Measurements from ENCODE around the gene HECA. TPM values are rescaled to one million over a fixed set of nuclear protein-coding genes. Genes with fewer than 3 reads are reported as not detected.
"Not testable (repeated sequence)": the region's sequence is repeated elsewhere in the genome, so short reads cannot be mapped to it uniquely, and the experiment has no call there.

The HECA gene
- total and polyA plus RNA-seq, 5 experiments from 2014 or later = 4.6 to 159 (median 8.5) TPM

- POLR2A ChIA-PET = no interaction called here
- peaks cover 0 to 55% (median 39%) of the 10 kb centered on the region in 3 donors for H3K36me3 Mint-ChIP-seq
- peak overlapping the region in 8 of 10 donors; percentile 28 to 75 (median 54) for H3K27ac Mint-ChIP-seq
- peaks cover 0 to 4% (median 0%) of the 10 kb centered on the region in 9 donors for H3K9me3 Mint-ChIP-seq
- ATAC-seq (no peak), DNase-seq (no peak)
- H3K27me3 Mint-ChIP-seq = no peaks in the 10 kb centered on the region
- H3K4me3 Mint-ChIP-seq = no peak overlapping the region
- peaks cover 16 to 63% (median 56%) of the 10 kb centered on the region in 4 donors for H3K4me1 Mint-ChIP-seq
Observed at GRCh38 chr6:139184047-139184446, 49.2 kb downstream of the HECA start.

DNA sequence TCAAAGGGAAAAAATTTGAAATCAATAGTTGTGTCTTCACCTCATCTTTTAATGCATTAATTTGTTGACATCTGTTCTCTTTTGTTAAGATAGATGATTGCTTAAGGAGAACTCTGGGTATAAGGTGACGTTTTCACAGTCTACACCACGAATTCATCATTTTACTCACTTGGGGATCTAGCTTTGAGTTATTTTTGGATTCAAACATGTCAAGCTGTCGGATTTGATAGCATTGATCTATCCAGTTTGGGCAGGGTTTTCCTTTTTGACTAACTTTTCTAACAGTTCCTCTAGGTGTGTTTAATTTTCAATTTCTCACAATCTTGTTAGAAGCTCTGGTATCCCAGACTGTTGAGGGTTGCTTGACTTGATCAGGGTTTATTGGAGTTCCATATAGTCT lies 49.6 kb downstream of the HECA start:
- ATAC-seq = no peak
- Mint-ChIP-seq H3K4me3 (no peak overlapping the region), H3K27me3 (no peaks in the 10 kb centered on the region), H3K36me3 (peaks cover 0 to 51% (median 36%) of the 10 kb centered on the region in 3 donors), H3K4me1 (peaks cover 14 to 59% (median 55%) of the 10 kb centered on the region in 4 donors), H3K27ac (peak overlapping the region in 9 of 10 donors; percentile 28 to 75 (median 54)), H3K9me3 (peaks cover 0 to 4% (median 0%) of the 10 kb centered on the region in 9 donors)
- POLR2A ChIA-PET = no interaction called here
- DNase-seq = no peak

- H3K27me3 Mint-ChIP-seq = no peaks in the 10 kb centered on the region
- H3K9me3 Mint-ChIP-seq = peaks cover 0 to 4% (median 0%) of the 10 kb centered on the region in 9 donors
- no peak for DNase-seq
- H3K27ac Mint-ChIP-seq = peak overlapping the region in 7 of 10 donors; percentile 12 to 59 (median 38)
- peak overlapping the region in 1 of 10 donors; percentile 3 for H3K4me3 Mint-ChIP-seq
- ATAC-seq = no peak
- peaks cover 0 to 34% (median 20%) of the 10 kb centered on the region in 3 donors for H3K36me3 Mint-ChIP-seq
- peaks cover 9 to 47% (median 44%) of the 10 kb centered on the region in 4 donors for H3K4me1 Mint-ChIP-seq
- POLR2A ChIA-PET = interaction anchor here (1.2 kb wide), 1 partner anchor 188 kb away, joined by 3 read pairs; the partner anchor contains the start of gene CITED2
Observed at GRCh38 chr6:139186242-139186641, 51.4 kb downstream of the HECA start.

DNA sequence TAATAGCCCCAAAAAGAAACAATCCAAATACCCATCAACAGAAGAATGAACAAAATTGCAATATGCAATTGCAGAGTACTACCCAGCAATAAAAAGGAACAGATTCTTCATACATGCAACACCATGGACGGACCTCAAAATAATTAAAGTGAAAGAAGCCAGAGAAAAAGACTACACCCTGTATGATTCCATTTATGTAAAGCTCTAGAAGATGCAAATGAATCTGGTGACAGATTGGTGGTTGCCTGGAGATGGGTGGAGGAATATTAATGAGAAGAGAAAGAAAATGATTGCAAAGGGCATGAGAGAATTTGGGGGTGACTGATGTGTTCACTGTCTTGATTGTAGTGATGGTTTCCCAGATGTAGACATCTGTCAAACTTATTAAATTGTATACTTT lies 51.8 kb downstream of the HECA start:
- Mint-ChIP-seq H3K36me3 (peaks cover 0 to 30% (median 18%) of the 10 kb centered on the region in 3 donors), H3K27ac (peak overlapping the region in 8 of 10 donors; percentile 1 to 56 (median 18)), H3K27me3 (no peaks in the 10 kb centered on the region), H3K9me3 (peaks cover 0 to 4% (median 0%) of the 10 kb centered on the region in 9 donors), H3K4me1 (peaks cover 10 to 45% (median 43%) of the 10 kb centered on the region in 4 donors), H3K4me3 (no peak overlapping the region)
- POLR2A ChIA-PET = interaction anchor here (1.2 kb wide), 1 partner anchor 188 kb away, joined by 3 read pairs; the partner anchor contains the start of gene CITED2
- ATAC-seq = no peak
- DNase-seq = no peak

DNA sequence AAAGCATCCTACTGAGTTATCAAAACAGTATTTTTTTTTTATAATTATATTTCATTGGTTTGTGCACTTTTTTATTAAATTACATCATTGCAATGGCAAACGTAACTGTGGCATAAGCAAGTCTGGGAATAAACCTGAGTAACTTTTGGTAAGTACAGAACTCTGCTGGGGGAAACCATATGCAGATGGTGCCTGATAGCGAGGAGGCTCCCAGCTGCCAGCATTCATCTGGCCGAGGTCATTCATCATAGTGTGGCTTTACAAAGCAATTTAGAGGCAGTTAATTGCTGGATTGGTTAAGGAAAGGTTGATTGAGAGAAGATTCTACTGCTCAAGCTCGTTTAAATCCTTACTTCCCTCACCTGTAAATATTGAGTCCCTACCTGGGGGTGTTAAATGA lies 52.6 kb downstream of the HECA start:
- Mint-ChIP-seq H3K4me1 (peaks cover 11 to 45% (median 41%) of the 10 kb centered on the region in 4 donors), H3K27ac (peak overlapping the region in 3 of 10 donors; percentile 20 to 80 (median 31)), H3K27me3 (no peaks in the 10 kb centered on the region), H3K9me3 (peaks cover 0 to 4% (median 0%) of the 10 kb centered on the region in 9 donors), H3K4me3 (no peak overlapping the region), H3K36me3 (peaks cover 0 to 22% (median 10%) of the 10 kb centered on the region in 3 donors)
- DNase-seq (no peak), ATAC-seq (no peak)
- POLR2A ChIA-PET = interaction anchor here (0.5 to 0.9 kb wide), 2 partner anchors 12 to 50 kb away, joined by 4 read pairs; no protein-coding TSS in a partner anchor

DNA sequence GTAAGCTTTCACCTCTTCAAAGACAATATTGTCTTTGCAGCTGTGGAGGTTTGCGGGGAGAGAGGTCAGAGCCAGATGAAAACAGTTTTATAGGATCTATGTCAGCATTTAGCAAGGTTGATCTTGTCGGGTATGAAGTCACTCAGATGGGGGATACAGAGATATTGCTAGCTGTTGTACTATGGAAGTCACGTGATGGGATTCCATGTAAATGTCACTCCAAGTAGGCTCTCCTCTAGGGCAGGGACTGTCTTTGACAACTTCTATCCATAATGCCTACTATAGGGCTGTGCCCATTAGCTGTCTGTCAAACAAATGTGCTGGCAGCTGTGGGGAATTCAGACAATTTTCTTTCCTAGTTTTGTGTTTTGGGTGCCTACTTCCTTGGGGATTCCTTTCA lies 54.8 kb downstream of the HECA start:
- no peak for DNase-seq
- no peaks in the 10 kb centered on the region for H3K27me3 Mint-ChIP-seq
- ATAC-seq = no peak
- peaks cover 11 to 31% (median 28%) of the 10 kb centered on the region in 4 donors for H3K4me1 Mint-ChIP-seq
- POLR2A ChIA-PET = interaction anchor here (0.5 to 1.2 kb wide), 3 partner anchors 30 to 489 kb away, joined by 3 read pairs; no protein-coding TSS in a partner anchor
- peaks cover 0 to 4% (median 0%) of the 10 kb centered on the region in 9 donors for H3K9me3 Mint-ChIP-seq
- peaks cover 0 to 14% (median 10%) of the 10 kb centered on the region in 3 donors for H3K36me3 Mint-ChIP-seq
- H3K27ac Mint-ChIP-seq = peak overlapping the region in 3 of 10 donors; percentile 11 to 75 (median 68)
- no peak overlapping the region for H3K4me3 Mint-ChIP-seq

GRCh38 chr6:139194740-139195139 lies 59.9 kb downstream of the HECA start:
- no peak for DNase-seq
- POLR2A ChIA-PET = no interaction called here
- H3K4me3 Mint-ChIP-seq = no peak overlapping the region
- peaks cover 0 to 3% (median 0%) of the 10 kb centered on the region in 9 donors for H3K9me3 Mint-ChIP-seq
- peaks cover 0 to 3% (median 0%) of the 10 kb centered on the region in 3 donors for H3K36me3 Mint-ChIP-seq
- ATAC-seq = no peak
- no peaks in the 10 kb centered on the region for H3K27me3 Mint-ChIP-seq
- H3K27ac Mint-ChIP-seq = no peak overlapping the region
- peaks cover 0 to 7% (median 3%) of the 10 kb centered on the region in 4 donors for H3K4me1 Mint-ChIP-seq

- peaks cover 0 to 1% (median 0%) of the 10 kb centered on the region in 5 donors for H3K27me3 Mint-ChIP-seq
- H3K4me1 Mint-ChIP-seq = peaks cover 0 to 2% (median 0%) of the 10 kb centered on the region in 4 donors
- H3K4me3 Mint-ChIP-seq = peak overlapping the region in 1 of 10 donors; percentile 10
- H3K36me3 Mint-ChIP-seq = peaks cover 0 to 3% (median 2%) of the 10 kb centered on the region in 3 donors
- ATAC-seq (no peak), DNase-seq (no peak)
- H3K27ac Mint-ChIP-seq = peak overlapping the region in 2 of 10 donors; percentile 15 to 23
- H3K9me3 Mint-ChIP-seq = peaks cover 0 to 3% (median 0%) of the 10 kb centered on the region in 9 donors
- POLR2A ChIA-PET = interaction anchor here (0.7 kb wide), 1 partner anchor 11 kb away, joined by 4 read pairs; no protein-coding TSS in a partner anchor
Observed at GRCh38 chr6:139198529-139199288, 63.8 kb downstream of the HECA start.

- no peak overlapping the region for H3K4me3 Mint-ChIP-seq
- H3K4me1 Mint-ChIP-seq = peaks cover 0 to 5% (median 0%) of the 10 kb centered on the region in 4 donors
- POLR2A ChIA-PET = no interaction called here
- ATAC-seq (no peak), DNase-seq (no peak)
- no peak overlapping the region for H3K27ac Mint-ChIP-seq
- H3K9me3 Mint-ChIP-seq = peaks cover 0 to 13% (median 8%) of the 10 kb centered on the region in 9 donors
- peaks cover 0 to 1% (median 0%) of the 10 kb centered on the region in 5 donors for H3K27me3 Mint-ChIP-seq
- peaks cover 2 to 10% (median 8%) of the 10 kb centered on the region in 3 donors for H3K36me3 Mint-ChIP-seq
Observed at GRCh38 chr6:139201378-139201777, 66.5 kb downstream of the HECA start.

- DNase-seq = no peak
- Mint-ChIP-seq H3K27me3 (peaks cover 0 to 1% (median 0%) of the 10 kb centered on the region in 5 donors), H3K4me3 (no peak overlapping the region), H3K27ac (no peak overlapping the region), H3K9me3 (peaks cover 13 to 45% (median 36%) of the 10 kb centered on the region in 9 donors), H3K36me3 (peaks cover 2 to 34% (median 34%) of the 10 kb centered on the region in 3 donors), H3K4me1 (peaks cover 0 to 7% (median 4%) of the 10 kb centered on the region in 4 donors)
- POLR2A ChIA-PET = interaction anchor here (0.6 kb wide), 3 partner anchors 12 to 131 kb away, joined by 3 to 4 read pairs (median 3); no protein-coding TSS in a partner anchor
- no peak for ATAC-seq
Observed at GRCh38 chr6:139204978-139205377, 70.1 kb downstream of the HECA start.

GRCh38 chr6:139205843-139206242 lies 71.0 kb downstream of the HECA start:
- peaks cover 2 to 42% (median 37%) of the 10 kb centered on the region in 3 donors for H3K36me3 Mint-ChIP-seq
- peaks cover 0 to 15% (median 6%) of the 10 kb centered on the region in 4 donors for H3K4me1 Mint-ChIP-seq
- H3K9me3 Mint-ChIP-seq = peaks cover 13 to 54% (median 41%) of the 10 kb centered on the region in 9 donors
- H3K27me3 Mint-ChIP-seq = peaks cover 0 to 1% (median 0%) of the 10 kb centered on the region in 5 donors
- H3K27ac Mint-ChIP-seq = no peak overlapping the region
- no peak for ATAC-seq
- POLR2A ChIA-PET = no interaction called here
- DNase-seq = no peak
- no peak overlapping the region for H3K4me3 Mint-ChIP-seq

DNA sequence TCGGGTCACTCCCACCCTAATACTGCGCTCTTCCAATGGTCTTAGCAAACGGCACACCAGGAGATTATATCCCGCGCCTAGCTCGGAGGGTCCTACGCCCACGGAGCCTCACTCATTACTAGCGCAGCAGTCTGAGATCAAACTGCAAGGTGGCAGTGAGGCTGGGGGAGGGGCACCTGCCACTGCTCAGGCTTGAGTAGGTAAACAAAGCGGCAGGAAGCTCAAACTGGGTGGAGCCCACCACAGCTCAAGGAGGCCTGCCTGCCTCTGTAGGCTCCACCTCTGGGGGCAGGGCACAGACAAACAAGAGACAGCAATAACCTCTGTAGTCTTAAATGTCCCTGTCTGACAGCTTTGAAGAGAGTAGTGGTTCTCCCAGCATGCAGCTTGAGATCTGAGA lies 75.9 kb downstream of the HECA start:
- peaks cover 10 to 66% (median 39%) of the 10 kb centered on the region in 9 donors for H3K9me3 Mint-ChIP-seq
- POLR2A ChIA-PET, H3K27me3 Mint-ChIP-seq, H3K27ac Mint-ChIP-seq, ATAC-seq: not testable (repeated sequence)
- peaks cover 0 to 42% (median 35%) of the 10 kb centered on the region in 3 donors for H3K36me3 Mint-ChIP-seq
- H3K4me1 Mint-ChIP-seq = peaks cover 0 to 17% (median 5%) of the 10 kb centered on the region in 4 donors
- peak overlapping the region in 1 of 10 donors; percentile 45 for H3K4me3 Mint-ChIP-seq
- DNase-seq = peak in 2 of 10 donors; percentile 14 to 24

Data from naive thymus-derived CD8-positive, alpha-beta T cell (primary cell).